HL-60/S4 (cell line): Measurements from ENCODE around the gene RASSF7.

Source experiments
- in situ Hi-C: fragments of 300-500 bp; cut with MboI; formaldehyde crosslinking; loops from 2 replicates; pipeline ENCODE4 v1.14.3; 2022; ENCODE audit warnings: low sequenced_read_pairs

The RASSF7 gene

GRCh38 chr11:562046-562645 lies 1.4 kb downstream of the RASSF7 start:
- in situ Hi-C loops, result loop anchor here (25.0 kb wide), 1 partner anchor 150 kb away; the partner anchor contains the start of gene EPS8L2

- in situ Hi-C loops, result loop anchor here (25.0 kb wide), 1 partner anchor 149 kb away; the partner anchor contains the start of gene EPS8L2
Observed at GRCh38 chr11:563066-563811, 2.5 kb downstream of the RASSF7 start.

DNA sequence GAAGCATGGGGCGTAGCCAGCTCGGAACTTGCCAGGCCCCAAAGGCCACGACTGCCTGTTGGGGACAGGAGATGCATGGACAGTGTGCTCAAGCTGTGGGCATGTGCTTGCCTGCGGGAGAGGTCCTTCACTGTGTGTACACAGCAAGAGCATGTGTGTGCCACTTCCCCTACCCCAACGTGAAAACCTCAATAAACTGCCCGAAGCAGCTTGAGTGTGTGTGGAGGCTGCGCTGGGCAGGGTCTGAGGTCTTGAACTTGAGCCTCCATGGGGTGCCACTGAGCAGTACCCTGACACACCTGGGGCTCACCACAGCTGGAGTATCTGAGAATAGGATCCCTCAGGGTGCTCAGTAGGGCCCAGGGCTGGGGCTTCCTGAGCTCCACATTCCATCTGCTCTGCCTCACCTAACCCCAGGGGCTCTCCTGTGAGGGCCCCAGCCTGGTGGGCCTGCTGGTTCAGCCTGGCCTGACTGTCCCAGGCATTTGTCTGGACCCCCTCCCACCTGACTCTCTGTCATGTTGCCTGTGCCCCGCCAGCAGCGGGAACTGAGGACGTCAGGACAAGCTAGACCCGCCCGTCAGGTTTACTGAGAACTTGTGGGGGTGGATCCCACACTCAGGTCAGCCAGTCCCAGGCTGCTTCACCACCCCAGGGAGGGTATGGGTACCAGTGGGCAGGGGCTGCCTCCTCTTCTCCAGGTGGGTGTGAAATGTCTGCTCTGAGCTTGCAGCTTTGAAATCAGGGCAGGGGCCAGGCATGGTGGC lies 3.2 kb downstream of the RASSF7 start:
- in situ Hi-C loops, result loop anchor here (25.0 kb wide), 1 partner anchor 148 kb away; the partner anchor contains the start of gene EPS8L2

DNA sequence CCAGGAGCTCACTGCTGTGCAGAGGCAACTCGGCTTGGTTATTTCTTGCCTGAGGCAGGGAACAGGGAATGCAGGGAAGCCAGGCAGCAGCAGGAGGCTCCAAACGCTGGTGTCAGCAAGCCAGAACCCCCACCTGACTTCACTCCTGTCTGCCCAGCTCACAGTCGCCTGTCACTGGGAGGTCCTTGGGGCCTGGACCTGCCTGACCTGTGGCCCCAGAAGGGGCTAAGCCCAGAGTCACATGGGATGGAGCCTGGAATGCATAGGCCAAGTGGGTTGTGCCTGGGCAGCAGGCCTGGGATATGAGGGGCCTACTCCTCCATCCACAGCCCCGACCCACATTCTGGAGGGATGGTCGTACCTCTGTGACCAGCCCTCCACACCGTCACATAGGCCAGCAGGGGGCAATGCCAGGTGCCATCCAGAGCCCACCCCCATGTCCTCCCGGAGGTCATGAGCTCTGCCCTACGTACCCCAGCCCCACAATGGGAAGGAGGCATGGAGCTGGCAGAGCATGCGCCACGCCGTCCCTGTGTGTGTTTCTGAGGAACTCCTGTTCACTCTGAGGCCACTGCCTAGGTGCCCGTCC lies 5.2 kb downstream of the RASSF7 start:
- in situ Hi-C loops, result loop anchor here (25.0 kb wide), 1 partner anchor 146 kb away; the partner anchor contains the start of gene EPS8L2

DNA sequence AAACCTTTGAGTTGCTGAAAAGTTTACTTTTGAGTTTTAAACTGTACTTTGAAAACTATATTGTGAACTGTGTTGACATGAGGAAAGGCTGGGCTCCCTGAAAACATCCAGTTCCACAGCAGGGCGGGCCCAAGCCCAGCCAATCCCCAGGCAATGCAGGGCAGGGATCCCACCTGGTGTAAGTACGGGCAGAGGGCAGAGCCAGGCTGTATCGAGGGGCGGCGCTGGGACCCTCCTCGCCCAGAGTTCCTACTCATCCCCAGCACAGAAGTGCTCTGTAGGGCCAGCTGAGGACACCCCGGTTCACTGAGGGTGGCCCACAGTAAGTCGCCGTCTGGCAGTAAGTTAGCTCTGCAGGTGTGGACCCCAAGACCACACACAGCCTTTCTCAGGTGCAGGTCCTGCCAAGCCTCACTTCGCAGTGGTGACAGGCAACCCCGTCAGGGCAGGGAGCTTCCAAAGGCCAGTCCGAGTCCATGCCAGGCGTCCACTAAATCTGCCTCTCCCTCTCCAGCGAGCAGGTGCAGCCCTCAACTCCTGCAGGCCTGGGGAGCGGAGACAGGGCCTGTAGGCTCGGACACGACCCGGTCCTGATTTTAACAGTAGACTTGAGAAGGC lies 6.3 kb downstream of the RASSF7 start:
- in situ Hi-C loops, result loop anchor here (25.0 kb wide), 1 partner anchor 145 kb away; the partner anchor contains the start of gene EPS8L2

- in situ Hi-C loops, result loop anchor here (25.0 kb wide), 1 partner anchor 145 kb away; the partner anchor contains the start of gene EPS8L2
Observed at GRCh38 chr11:567629-568292, 7.0 kb downstream of the RASSF7 start.

DNA sequence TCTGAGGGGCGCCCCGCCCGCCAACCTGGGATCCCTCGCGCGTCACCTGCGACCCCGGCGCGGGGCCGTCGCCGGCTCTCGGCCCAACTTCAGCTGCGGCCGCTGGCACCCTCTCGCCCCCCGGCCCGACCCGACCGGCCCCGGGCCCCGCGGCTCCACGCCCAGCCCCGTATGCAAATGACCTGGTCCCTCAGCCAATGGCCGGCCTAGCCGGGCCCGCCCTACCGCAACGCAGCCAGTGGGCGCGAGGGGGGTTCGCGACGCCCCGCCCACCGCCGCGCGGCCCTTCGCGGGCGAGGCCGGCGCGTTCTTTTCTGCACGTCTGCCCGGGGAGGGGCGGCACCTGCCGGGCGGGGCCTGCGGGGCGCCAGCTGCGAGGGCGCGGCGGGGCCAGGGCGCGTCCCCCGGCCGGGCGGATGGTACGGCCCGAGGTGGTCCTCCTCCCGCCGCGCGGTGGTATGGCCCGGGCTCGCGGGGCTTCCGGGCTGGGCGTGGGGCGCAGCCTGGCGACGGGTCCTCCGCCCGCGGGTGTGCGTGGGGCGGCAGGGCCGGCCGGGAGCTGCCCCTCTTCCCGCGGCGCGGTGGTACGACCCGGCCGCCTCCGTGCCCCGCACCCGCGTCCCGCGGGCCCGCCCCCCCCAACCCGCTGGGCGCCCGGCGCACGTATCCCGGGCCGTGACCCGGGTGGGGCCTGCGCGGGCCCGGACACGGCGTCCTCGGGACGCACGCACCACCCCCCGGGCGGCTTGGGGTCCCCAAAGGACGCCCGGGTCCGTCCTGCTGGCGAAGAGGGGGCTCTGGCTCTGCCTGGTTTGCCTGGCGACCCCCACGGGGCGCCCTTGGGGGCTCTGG lies 7.8 kb downstream of the RASSF7 start:
- in situ Hi-C loops, result loop anchor here (25.0 kb wide), 1 partner anchor 144 kb away; the partner anchor contains the start of gene EPS8L2

DNA sequence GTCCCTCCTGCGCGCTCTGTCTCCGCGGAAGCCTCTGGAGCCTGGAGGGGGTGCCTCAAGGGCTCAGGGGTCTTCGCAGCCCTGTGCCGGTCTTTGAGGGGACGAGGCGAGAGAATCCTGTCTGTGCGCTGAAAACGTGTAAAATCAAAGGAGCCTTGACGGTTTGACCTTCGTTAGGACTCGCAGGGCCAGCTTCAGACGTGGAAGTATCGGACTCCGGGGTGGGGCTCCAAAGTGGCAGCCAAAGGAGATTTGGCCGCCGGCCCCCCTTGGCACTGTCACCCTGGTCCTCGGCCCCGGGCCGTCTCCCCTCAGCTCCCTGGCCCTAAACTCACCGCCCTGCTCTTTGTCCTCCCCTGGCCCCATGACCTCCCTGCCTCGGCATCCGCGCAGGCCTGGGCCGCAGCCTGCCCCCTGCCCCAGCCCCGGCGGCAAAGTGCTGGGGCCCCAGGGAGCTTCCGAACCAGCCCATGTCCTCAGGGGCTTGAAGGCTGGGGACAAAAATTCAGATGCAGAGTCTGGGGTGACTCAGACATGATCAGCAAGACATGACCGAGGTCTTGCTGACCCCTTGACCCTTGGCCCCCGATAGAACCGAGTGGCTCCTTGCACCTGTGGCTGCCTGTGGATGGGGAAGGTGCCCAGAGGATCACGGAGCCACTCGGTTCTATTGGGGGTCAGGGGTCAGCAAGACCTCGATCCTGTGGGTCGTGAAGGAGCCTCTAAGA lies 8.6 kb downstream of the RASSF7 start:
- in situ Hi-C loops, result loop anchor here (25.0 kb wide), 1 partner anchor 143 kb away; the partner anchor contains the start of gene EPS8L2

DNA sequence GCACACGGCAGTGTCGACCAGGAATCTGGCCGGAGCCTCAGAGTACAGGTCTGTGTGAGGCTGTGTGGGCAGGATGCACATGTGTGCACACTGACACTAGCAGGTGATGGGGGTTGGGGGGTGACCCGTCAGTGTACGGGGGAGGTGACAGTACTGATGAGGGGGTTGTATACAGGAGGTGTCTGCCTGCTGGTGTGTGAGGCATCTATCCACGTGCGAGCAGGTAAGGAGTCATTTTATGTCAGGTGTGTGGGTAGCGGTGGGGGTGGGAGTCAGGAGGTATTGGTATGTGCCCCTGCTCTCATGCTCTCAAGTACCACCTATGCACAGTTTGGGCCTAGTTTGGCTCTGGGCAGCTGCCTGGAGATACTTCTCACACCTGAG lies 11.0 kb downstream of the RASSF7 start:
- in situ Hi-C loops, result loop anchor here (25.0 kb wide), 1 partner anchor 141 kb away; the partner anchor contains the start of gene EPS8L2

- in situ Hi-C loops, result loop anchor here (25.0 kb wide), 1 partner anchor 139 kb away; the partner anchor contains the start of gene EPS8L2
Observed at GRCh38 chr11:573146-573759, 12.5 kb downstream of the RASSF7 start.

DNA sequence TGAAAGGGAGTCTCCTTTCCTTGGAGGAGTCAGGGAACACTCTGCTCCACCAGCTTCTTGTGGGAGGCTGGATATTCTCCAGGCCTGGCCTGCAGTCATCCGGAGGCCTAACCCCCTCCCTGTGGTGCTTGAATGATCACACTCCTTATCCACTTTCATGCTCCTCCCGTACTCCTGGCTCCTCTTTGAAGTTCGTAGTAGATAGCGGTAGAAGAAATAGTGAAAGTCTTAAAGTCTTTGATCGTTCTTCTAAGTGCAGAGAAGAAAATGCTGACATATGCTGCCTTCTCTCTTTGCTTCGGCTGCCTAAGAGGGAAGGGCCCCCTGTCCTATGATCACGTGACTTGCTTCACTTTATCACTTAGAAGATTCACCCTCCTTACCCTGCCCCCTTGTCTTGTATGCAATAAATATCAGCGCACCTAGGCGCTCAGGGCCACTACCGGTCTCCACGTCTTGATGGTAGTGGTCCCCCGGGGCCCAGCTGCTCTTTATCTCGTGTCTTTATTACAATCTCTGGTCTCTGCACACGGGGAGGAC lies 13.3 kb downstream of the RASSF7 start:
- in situ Hi-C loops, result loop anchor here (25.0 kb wide), 1 partner anchor 138 kb away; the partner anchor contains the start of gene EPS8L2

DNA sequence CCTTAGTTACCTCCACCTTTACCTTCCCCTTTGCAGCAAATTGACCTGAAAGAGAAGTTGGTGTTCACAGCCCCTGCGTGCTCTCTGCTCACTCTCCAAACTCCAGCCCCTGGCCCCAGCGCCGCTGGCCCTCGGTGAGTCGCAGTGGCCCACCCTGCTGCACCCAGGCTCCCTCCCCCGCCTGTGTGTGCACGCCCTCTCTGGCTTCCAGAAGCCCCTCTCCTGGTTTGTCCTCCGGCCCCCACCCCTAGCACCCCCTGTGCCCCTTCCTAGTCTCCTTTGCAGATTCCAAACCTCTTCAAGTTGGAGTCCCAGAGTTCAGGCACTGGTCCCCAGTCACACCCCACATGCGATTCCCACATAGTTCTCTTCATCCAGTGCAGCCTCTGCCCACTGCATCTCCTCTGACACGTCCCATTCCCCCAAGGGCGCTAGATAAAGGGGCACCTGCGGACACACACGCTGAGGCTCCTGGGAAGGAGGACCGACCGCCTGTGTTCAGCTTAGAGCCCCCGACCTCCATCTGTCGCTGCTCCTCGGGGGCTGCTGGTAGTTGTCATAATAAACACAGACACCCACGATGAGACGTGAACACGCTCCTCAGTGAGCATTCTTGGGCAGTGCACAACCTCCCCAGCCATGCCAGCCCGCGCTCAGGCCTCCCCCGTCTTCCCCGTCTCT lies 14.0 kb downstream of the RASSF7 start:
- in situ Hi-C loops, result loop anchor here (25.0 kb wide), 1 partner anchor 138 kb away; the partner anchor contains the start of gene EPS8L2

GRCh38 chr11:575313-575995 lies 14.7 kb downstream of the RASSF7 start:
- in situ Hi-C loops, result no loop called here

DNA sequence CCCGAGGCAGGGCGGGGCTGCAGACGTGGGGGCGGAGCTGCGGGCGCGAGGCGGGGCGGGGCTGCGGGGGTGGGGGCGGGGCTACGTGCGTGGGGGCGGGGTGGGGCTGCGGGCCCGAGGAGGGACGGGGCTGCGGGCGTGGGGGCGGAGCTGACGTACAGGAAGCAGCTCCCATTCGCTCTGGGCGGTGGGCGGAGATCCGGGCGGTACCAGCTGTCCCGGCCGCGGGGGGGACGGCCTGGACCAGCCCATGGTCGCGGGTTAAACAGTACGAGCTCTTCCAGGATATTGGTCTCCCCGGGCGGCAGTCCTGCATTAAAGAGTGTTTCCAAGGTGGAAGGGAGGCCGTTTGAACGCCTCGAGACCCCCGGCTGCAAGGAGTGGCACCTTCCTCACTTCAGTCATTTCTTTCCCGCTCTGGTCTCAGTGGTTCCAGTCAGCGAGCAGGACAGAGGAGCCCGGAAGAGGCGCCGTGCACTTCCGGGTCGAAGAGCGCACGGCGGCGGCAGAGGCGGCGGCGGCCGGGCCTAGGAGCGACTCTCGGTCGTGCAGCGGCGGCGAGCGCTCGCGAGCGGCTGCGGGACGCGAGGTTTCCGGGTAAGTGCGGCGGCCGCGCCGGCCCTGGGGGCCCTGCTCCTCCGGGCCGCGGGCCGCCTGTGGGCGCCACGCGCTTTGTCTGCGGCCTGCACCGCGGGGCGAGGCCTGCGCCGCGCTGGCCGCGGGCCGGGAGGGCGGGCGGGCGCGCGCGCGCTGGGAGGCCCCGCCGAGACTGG lies 15.4 kb downstream of the RASSF7 start, which contains the start of gene PHRF1:
TSS of gene PHRF1 (plus strand) at position 475 of the 773 bp plus-strand sequence. CDS start 5,043 bp downstream, outside the sequence.
- in situ Hi-C loops, result no loop called here
